ENCODE measurements around the gene FADS6. TPM values are rescaled to one million over a fixed set of nuclear protein-coding genes. Genes with fewer than 3 reads are reported as not detected.
A peak's percentile ranks its signal among the peaks of the same experiment; 100 is the strongest.

The FADS6 gene
- polyA plus RNA-seq, 1 of the 3 experiments (the other 2 are of a cell fraction): not detected

GRCh38 chr17:74832421-74832820 is 61.0 kb downstream of the FADS6 start:
- 81% methylated on average over 8 of the region's 9 CpGs for WGBS (ENCODE audit: low lambda C conversion rate)
- POLR2A ChIA-PET: interaction anchor here (1.2 to 1.4 kb wide), 2 partner anchors 8 to 11 kb away, joined by 3 read pairs; no protein-coding TSS in a partner anchor

GRCh38 chr17:74831444-74832146 is 61.8 kb downstream of the FADS6 start:
- Histone ChIP-seq H3F3A (replicated peaks; ENCODE audit: insufficient read depth) (peaks cover 3% of the 10 kb centered on the region), H3K27ac (ENCODE audit: low read depth in 2 of 2, low read length in 1 of 2) (no peak overlapping the region), H3K27me3 (ENCODE audit: insufficient read depth) (no peaks in the 10 kb centered on the region), H3K4me2 (no peak overlapping the region), H3K9ac (no peak overlapping the region), H3K9me3 (no peaks in the 10 kb centered on the region), H3K79me2 (ENCODE audit: insufficient read depth) (no peaks in the 10 kb centered on the region), H3K4me1 (ENCODE audit: control insufficient read depth in 1 of 2, insufficient read depth in 2 of 2, low read depth in 1 of 2, low read length in 1 of 2) (peaks cover 12 to 15% of the 10 kb centered on the region in 2 experiments; a peak in 3 of 4 replicates), H3K9me2 (no peaks in the 10 kb centered on the region), H3K4me3 (ENCODE audit: low read depth in 2 of 2, low read length in 1 of 2) (no peak overlapping the region), H4K20me1 (ENCODE audit: insufficient read depth) (0 out of 2 replicates have a peak, but pooled peaks cover 3% of the 10 kb centered on the region), H2AFZ (ENCODE audit: low read depth) (no peak overlapping the region), H3K36me3 (replicated peaks in 1 of 2; ENCODE audit: control insufficient read depth in 1 of 2, insufficient read depth in 2 of 2, low read length in 1 of 2) (peaks cover 0 to 15% of the 10 kb centered on the region in 2 experiments)
- 84% methylated on average over 22 of the region's 22 CpGs for WGBS (ENCODE audit: low lambda C conversion rate)
- TF ChIP-seq RFX5 (IDR thresholded peaks at IDR 0.05; ENCODE audit: low read length) (no peak), YY1 (IDR thresholded peaks at IDR 0.05; ENCODE audit: low read depth) (no peak), MEF2A (IDR thresholded peaks at IDR 0.05; ENCODE audit: borderline replicate concordance, low read depth) (no peak), NFIC (IDR thresholded peaks at IDR 0.05; ENCODE audit: borderline replicate concordance) (no peak), RXRA (IDR thresholded peaks at IDR 0.05; ENCODE audit: borderline replicate concordance, low read depth) (no peak), USF1 (IDR thresholded peaks at IDR 0.05; ENCODE audit: borderline replicate concordance, low read depth) (no peak), MXI1 (IDR thresholded peaks at IDR 0.05; ENCODE audit: low read depth, low read length) (no peak), NRF1 (IDR thresholded peaks at IDR 0.05; ENCODE audit: low read depth, low read length) (no peak)
- ChIA-PET CTCF (interaction anchor here (0.7 to 98.1 kb wide), 3 partner anchors 26 to 40 kb away, joined by 4 to 3869 read pairs (median 77); partner anchors contain the start of genes FDXR and GRIN2C), POLR2A (interaction anchor here (1.2 to 1.4 kb wide), 2 partner anchors 9 to 12 kb away, joined by 3 read pairs; no protein-coding TSS in a partner anchor)
- peak; percentile 60 for DNase-seq

More at GRCh38 chr17:74832421-74832820, 61.0 kb downstream of the FADS6 start:
- TF ChIP-seq YY1 (IDR thresholded peaks at IDR 0.05; ENCODE audit: low read depth) (no peak), MXI1 (IDR thresholded peaks at IDR 0.05; ENCODE audit: low read depth, low read length) (no peak)
- Histone ChIP-seq H3K4me3 (ENCODE audit: low read depth in 2 of 2, low read length in 1 of 2) (no peak overlapping the region), H3K27me3 (ENCODE audit: insufficient read depth) (no peaks in the 10 kb centered on the region), H2AFZ (ENCODE audit: low read depth) (no peak overlapping the region), H3F3A (replicated peaks; ENCODE audit: insufficient read depth) (peaks cover 3% of the 10 kb centered on the region), H3K9me2 (no peaks in the 10 kb centered on the region), H3K9me3 (no peaks in the 10 kb centered on the region), H3K36me3 (replicated peaks in 1 of 2; ENCODE audit: control insufficient read depth in 1 of 2, insufficient read depth in 2 of 2, low read length in 1 of 2) (peaks cover 0 to 21% of the 10 kb centered on the region in 2 experiments), H3K9ac (no peak overlapping the region), H3K4me2 (no peak overlapping the region), H3K27ac (ENCODE audit: low read depth in 2 of 2, low read length in 1 of 2) (no peak overlapping the region), H3K79me2 (ENCODE audit: insufficient read depth) (no peaks in the 10 kb centered on the region), H3K4me1 (ENCODE audit: control insufficient read depth in 1 of 2, insufficient read depth in 2 of 2, low read depth in 1 of 2, low read length in 1 of 2) (peaks cover 12 to 15% of the 10 kb centered on the region in 2 experiments; a peak in 3 of 4 replicates), H4K20me1 (ENCODE audit: insufficient read depth) (0 out of 2 replicates have a peak, but pooled peaks cover 3% of the 10 kb centered on the region)
- no peak for DNase-seq
- CTCF ChIA-PET: interaction anchor here (0.7 to 98.1 kb wide), 5 partner anchors 26 to 96 kb away, joined by 3 to 3869 read pairs (median 4); partner anchors contain the start of genes FDXR, GRIN2C and RAB37

GRCh38 chr17:74830861-74831260 is 62.6 kb downstream of the FADS6 start:
- Histone ChIP-seq H3K36me3 (replicated peaks in 1 of 2; ENCODE audit: control insufficient read depth in 1 of 2, insufficient read depth in 2 of 2, low read length in 1 of 2) (peaks cover 0 to 12% of the 10 kb centered on the region in 2 experiments), H3K27me3 (ENCODE audit: insufficient read depth) (no peaks in the 10 kb centered on the region), H3K4me2 (no peak overlapping the region), H3K27ac (ENCODE audit: low read depth in 2 of 2, low read length in 1 of 2) (no peak overlapping the region), H4K20me1 (ENCODE audit: insufficient read depth) (0 out of 2 replicates have a peak, but pooled peaks cover 3% of the 10 kb centered on the region), H3K79me2 (ENCODE audit: insufficient read depth) (no peaks in the 10 kb centered on the region), H3K9me2 (no peaks in the 10 kb centered on the region), H3F3A (replicated peaks; ENCODE audit: insufficient read depth) (peaks cover 3% of the 10 kb centered on the region), H3K9ac (no peak overlapping the region), H3K9me3 (no peaks in the 10 kb centered on the region), H2AFZ (ENCODE audit: low read depth) (no peak overlapping the region), H3K4me1 (ENCODE audit: control insufficient read depth in 1 of 2, insufficient read depth in 2 of 2, low read depth in 1 of 2, low read length in 1 of 2) (peaks cover 12 to 15% of the 10 kb centered on the region in 2 experiments; a peak in 3 of 4 replicates), H3K4me3 (ENCODE audit: low read depth in 2 of 2, low read length in 1 of 2) (no peak overlapping the region)
- 91% methylated on average over 17 of the region's 19 CpGs for WGBS (ENCODE audit: low lambda C conversion rate)
- POLR2A ChIA-PET: interaction anchor here (0.6 kb wide), 1 partner anchor 83 kb away, joined by 3 read pairs; no protein-coding TSS in a partner anchor
- CTCF ChIA-PET: interaction anchor here (1.0 to 98.1 kb wide), 3 partner anchors 16 to 39 kb away, joined by 3 to 3869 read pairs (median 77); partner anchors contain the start of genes FDXR and GRIN2C
- DNase-seq: no peak
- no peak for TF ChIP-seq TAF1 (IDR thresholded peaks at IDR 0.05; ENCODE audit: borderline replicate concordance, low read depth, low read length)
- TF ChIP-seq CTCF (IDR thresholded peaks at IDR 0.05): no peak
- TF ChIP-seq RFX5 (IDR thresholded peaks at IDR 0.05; ENCODE audit: low read length): no peak
- no peak for TF ChIP-seq USF2 (IDR thresholded peaks at IDR 0.05; ENCODE audit: borderline replicate concordance, low read depth, low read length)
- no peak for TF ChIP-seq RXRA (IDR thresholded peaks at IDR 0.05; ENCODE audit: borderline replicate concordance, low read depth)
- TF ChIP-seq, protein P1, sequence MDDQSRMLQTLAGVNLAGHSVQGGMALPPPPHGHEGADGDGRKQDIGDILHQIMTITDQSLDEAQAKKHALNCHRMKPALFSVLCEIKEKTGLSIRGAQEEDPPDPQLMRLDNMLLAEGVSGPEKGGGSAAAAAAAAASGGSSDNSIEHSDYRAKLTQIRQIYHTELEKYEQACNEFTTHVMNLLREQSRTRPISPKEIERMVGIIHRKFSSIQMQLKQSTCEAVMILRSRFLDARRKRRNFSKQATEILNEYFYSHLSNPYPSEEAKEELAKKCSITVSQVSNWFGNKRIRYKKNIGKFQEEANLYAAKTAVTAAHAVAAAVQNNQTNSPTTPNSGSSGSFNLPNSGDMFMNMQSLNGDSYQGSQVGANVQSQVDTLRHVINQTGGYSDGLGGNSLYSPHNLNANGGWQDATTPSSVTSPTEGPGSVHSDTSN (IDR thresholded peaks at IDR 0.05): no peak
